Activated effector memory CD4-positive, alpha-beta T cell treated with anti-CD3 and anti-CD28 coated beads, Interleukin-2, amount 50 U/mL, for 16 hours (primary cell): ENCODE measurements around the gene RSRC1.
"Not testable (repeated sequence)": the region's sequence is repeated elsewhere in the genome, so short reads cannot be mapped to it uniquely, and the experiment has no call there.

ENCODE experiments used
- DNase-seq: peaks from one replicate; pipeline ENCODE4 v3.0.0-alpha.2; 2020

The RSRC1 gene

DNA sequence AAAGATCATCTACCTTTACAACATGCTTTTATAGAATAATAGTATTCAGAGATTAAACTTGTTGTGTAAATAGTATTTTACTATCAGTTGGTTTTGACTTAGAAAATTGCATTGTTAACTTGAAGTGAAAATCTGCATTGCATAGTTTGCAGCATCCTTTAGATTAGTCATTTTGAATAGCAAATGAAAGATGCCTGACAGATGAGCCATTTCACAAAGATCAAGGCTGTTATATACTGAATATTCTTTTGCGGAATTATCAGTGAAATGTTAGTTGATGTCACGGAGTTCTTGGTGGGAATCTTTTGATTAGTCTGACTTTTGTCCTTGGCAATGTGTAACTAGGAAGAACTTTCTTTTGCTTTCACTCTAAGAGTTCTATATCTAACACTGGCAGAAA lies 24.5 kb downstream of the RSRC1 start:
- no peak for DNase-seq

DNA sequence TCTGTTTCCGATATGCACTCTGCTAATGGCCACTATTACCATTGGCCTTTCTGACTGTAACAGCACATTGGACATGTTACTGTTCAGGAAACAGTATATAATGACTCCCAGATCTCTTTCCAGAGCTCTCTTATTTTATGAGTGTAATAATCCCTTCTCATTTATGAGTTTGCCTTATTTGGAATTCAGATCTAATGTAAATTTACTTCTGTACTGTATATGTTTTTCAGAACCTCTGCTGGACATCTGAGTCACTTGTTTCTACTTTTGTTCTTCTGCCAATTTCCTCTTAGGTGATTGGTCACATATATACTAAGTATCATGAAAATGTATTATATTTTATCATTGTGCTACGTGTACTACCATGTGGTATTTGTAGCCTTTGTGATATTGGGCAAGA lies 30.5 kb downstream of the RSRC1 start:
- DNase-seq = no peak

DNA sequence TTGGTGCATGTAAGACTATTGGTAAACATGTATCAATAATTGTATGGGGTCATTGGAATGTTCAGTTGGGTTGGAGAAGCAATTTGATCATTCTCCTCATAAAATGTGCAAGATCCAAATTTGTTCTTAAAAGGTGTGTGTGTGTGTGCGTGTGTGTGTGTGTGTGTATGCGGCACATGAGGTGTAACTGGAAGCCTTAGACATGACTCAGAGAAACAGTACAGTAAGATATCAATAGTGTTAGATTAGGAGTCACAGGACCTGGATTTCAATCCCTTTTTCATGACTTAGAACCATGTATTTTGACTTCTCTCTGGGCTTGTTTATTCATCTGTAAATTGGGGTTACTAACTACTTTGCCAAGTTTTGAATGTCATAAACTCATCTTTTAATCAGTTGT lies 38.3 kb downstream of the RSRC1 start:
- no peak for DNase-seq

DNA sequence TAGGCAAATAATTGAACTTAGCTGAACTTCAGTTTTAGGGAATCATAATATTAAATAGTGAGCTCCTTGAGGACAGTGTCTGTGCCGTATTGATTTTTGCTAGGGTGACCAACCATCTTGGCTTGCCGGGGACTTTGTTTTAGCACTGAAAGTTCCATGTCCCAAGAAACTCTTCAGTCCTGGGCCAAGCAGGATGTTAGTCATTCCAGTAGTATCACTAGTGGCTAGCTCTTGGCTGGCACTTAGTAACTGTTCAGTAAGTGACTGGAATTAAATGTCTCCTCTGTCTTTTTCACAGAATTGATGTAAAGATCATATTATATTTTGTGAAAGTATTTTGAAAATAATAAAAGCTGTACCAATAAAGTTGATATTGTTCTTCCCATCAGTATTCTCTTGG lies 42.3 kb downstream of the RSRC1 start:
- no peak for DNase-seq

DNA sequence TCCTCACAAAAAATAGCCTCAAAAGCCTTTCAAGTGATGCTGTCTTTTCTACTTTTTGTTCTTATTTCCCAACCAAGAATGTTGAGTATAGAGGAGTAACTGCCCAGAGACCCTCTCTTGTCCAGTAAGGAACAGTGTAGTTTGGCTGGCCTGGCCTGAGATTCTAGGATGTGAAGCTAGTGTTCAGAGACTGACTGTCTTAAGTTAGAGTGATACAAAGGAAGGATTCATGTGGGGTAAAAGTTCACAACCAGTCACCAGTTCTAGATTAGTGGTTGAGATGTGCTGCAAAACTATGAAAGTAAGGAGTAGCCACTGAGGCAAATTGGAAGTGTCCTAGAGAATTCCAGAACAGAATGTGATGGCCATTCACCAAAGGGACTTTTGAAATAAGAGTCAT lies 49.1 kb downstream of the RSRC1 start:
- no peak for DNase-seq

DNA sequence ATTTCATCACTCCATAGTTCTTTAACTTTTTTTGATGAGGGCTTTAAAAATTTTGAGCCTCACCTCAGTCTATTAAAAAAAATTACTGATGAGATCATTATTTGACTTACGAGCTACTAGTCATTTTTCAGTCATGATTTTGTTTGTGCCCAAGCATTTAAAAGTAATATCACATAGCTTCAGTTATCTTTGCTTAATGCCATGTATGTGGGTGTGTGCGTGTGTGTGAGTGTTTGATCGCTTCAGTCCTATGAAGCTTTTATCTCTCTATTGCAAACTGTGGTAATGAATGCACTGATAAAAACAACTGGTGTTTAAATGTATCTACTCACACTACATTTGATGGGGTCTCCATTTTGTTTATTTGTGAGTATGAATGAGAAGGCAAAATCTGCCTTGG lies 49.8 kb downstream of the RSRC1 start:
- no peak for DNase-seq

DNA sequence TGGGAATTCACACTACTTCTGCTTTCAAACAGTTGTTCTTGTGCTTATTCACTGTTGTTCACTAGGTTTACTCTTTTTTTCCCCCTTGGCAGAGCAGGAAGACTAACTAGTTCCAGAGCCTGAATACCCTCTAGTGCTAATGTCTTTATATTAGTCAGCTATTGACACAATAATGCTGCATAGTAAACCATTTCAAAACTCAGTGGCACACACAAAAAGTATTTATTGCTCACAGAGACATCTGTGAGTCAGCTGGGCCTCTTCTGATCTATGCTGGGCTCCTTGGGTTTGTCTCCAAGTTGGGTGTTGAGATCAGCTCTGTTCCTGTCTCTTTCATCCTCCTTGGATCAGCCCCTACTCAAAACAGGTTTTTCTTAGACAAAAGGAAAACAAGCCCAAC lies 51.1 kb downstream of the RSRC1 start:
- no peak for DNase-seq

DNA sequence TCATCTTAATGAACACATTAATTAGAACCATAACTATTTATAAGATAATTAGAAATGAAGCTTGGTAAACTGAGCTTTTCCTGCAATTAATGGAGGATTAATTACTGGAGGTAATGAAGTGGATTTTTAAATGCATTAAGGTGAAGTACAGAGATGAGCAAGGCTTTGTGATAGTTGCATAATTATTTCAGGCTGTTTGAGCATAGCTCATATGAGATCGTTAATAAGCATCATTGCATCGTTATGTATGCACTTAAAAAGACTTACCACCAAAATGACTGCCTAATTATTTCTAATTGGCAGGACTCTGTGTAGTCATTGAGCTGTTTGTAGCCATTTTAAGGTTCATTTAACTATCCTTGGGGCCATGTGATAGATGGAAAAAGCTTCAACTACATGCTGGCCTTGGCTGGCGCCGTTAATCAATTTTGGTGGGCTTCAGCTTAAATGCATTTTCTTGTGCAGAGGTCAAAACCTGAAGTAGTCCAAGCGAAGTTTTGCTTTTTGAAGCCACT lies 55.3 kb downstream of the RSRC1 start:
- DNase-seq = no peak

DNA sequence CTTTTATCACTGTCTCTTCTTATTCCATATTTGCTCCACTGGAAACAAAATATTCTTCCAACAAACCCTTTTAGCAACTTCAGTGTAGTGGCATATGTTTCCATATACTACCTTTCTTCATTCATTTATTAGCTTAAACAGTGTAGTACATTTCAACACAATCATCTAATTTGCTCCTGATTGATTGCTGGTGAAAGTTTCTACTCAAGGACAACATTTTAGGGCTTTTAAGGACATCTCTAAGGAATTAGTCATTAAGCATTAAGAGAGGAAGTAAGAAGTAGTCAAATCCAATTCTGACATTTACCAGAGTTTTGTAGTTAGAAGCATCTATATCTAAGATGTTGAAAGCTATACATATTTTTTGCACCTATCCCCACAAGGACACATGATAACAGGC lies 55.8 kb downstream of the RSRC1 start:
- DNase-seq = no peak

DNA sequence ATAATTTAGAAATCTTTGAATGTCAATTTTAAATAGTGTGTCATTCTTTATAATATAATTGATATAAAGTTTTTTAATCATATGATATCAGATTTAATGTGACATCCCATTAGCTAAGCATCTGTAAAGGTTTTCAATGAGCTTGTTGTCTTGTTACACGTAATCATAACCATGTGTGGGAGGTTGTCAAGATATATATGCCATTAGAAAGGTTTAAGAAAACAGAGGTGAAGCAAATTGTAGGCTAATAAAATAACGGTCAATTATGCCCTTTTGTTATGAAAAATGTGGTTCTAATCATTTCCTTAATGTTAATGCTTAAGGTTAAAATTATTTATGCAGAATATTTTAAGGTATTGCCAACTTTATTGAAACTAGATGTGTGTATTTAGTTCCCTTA lies 56.3 kb downstream of the RSRC1 start:
- no peak for DNase-seq

DNA sequence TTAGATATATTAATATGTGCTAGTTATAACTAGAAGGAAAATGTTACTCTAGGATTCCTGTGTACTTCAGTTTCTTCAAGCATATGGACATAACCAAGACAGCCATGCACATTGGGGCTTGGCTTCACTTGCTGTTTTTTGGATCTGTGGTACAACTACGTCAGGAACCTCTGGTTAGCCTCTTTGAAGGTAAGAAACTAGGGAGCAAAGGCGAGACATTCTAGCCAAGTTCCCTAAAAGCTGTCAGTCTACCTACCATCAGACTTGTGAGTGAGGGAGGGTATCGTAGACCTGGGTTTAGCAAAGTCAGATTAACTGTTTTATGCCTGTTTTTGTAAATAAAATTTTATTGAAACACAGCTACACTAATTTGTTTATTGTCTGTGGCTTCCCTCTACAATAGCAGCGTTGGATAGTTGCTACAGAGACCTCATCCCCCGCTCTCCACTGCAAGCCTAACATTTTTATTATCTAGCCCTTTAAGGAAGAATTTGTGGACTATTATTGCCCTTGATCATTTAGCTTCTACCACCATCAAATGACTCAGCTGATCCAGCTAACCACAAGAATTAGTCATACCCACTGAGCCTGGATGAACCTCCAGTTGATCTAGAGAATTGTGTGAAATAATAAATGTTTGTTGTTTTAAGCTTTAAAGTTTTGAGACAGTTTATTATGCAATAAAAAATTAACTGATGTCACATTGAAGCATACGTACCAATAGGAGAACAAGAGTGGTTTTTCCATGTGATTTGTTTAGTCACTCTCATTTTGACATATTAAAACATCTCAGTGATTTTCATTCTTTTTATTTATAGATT lies 58.1 kb downstream of the RSRC1 start:
- no peak for DNase-seq

DNA sequence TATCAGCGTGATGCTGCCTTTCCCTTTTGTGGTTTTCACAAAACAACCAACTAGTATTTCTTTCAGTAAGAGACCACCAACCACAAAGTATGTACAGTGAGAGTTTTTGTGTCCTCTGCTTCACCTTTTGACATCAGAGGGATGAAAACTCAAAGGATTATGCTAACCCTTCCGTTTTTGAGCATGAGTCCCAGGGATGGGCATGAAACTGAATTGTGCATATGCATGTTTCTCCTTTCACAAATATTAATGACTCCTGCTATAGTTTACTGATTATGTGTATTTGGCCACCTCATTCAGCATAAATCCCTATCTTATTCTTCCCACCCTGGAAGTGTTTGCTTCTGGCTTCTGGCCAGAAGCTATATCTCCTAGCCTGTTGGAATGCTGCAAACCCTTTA lies 59.2 kb downstream of the RSRC1 start:
- DNase-seq = no peak

DNA sequence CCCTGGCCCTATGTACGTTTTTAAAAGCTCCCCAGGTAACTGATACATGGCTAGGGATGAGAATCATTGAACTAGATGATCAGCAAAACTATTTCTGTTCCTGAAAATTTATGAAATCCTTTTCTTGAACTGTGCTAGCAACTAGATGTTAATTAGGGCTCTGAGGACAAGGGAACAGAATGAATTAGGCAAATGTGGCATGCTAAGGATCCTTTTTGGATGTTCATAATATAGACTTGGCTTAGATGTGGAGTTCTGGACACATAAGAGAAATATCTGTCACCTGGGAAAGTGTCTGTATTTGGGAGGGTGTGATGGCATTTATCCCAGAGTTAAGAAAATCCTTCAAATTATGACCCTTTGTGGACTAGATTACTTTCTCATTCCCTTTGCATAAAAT lies 71.2 kb downstream of the RSRC1 start:
- no peak for DNase-seq

DNA sequence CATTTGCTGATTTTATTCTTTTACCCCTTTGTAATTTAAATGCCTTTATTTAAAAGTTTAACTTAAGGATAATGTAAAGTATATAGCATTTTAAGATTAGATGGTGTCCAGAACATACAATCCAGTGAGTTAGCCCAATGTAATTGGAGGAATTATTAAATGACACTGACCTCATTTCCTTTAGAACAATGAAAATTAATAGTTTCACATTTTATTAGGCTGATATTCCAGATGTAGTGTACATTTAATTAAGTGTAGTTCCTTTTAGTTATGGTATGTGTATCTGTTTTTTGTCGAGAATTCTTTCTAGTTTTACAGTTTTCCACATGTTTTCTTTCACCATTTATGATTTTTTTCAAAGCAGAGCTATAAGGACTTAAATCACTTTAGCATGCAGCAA lies 75.8 kb downstream of the RSRC1 start:
- DNase-seq = no peak

DNA sequence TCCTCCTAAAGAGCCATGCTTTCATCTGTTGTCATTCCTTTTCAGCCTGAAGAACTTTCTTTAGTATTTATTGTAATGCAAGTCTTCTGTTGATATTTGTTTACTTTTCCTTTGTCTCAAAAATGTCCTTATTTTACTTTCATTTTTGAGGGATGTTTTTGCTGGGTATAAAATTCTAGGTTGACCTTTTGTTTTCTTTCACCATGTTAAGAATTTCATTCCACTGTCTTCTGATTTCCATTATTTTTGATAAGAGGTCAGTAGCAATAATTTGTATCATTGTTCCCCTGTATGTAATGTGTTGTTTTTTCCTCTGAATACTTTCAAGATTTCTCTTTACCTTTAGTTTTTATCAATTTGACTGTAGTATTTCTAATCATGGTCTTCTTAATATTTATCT lies 91.1 kb downstream of the RSRC1 start:
- no peak for DNase-seq

DNA sequence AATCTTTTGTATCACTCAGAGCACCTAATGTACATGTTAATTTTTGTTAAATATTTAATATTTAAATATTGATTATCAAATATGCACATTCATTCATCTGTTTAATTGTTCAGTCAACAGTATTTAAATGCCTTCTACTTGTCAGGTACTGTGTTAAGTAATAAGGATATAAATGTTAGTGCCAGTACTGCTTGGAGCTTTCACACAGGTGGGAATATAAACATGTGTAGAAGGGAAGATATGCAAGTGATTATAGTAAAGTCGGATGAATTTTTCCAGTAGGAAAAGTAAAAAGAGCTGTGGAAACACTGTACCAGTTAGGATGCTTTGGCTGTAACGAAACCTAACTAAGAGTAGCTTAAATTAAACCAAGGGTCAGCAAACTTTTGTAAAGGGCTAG lies 95.4 kb downstream of the RSRC1 start:
- no peak for DNase-seq

DNA sequence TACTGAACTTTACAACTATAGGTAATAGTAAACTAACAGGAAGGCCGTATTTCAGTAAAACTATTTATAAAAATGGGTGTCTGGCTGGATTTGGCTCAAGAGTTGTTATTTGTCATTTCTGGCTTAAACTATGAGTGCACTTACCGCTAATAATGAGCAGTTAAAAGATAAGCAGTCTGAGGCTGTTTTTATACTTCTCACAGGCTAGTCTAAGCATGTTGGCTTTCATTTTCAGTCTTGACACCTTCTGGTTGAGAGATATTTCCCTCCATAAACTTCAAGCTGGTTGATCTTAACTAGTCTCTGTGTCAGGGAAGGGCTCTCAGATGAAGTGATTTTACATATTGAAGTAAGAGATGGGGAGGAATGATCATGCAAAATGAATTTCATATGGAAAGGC lies 96.1 kb downstream of the RSRC1 start:
- DNase-seq = no peak

DNA sequence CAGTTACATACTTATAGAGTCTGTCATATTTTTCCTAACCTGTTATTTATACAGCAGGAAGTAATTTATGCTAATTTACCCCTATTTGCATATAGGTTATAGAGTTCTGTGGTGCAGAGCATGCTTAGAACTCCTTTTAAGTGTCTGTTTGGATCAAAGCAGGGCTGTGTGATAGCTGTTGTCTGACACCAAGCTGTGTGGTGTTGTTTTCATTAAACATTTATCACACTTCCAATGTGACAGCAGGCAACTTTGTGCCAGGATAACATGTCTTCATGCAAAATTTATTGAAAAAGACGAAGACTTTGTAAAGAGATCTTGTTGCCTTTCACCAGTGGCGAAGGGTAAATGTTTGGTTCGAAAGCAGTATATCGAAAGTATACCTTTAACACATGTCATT lies 100.2 kb downstream of the RSRC1 start:
- no peak for DNase-seq

DNA sequence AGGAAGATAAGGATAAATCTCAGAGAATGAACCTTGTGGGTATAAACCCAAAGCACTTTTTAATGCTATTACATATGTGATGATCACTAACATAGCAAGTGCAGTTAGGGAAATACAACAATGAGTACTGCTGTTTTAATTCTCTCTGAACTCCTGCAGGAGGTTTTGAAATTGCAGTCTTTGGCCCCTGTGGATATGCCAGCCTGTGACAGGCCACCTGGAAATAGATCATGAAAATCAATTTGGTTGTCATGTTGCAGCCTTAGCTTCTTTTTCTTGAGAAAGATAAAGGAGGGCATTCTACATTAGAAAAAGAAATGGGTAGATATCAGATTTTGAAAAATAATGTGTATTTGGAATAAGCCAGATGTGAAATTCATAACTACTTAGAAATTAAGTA lies 103.6 kb downstream of the RSRC1 start:
- no peak for DNase-seq

DNA sequence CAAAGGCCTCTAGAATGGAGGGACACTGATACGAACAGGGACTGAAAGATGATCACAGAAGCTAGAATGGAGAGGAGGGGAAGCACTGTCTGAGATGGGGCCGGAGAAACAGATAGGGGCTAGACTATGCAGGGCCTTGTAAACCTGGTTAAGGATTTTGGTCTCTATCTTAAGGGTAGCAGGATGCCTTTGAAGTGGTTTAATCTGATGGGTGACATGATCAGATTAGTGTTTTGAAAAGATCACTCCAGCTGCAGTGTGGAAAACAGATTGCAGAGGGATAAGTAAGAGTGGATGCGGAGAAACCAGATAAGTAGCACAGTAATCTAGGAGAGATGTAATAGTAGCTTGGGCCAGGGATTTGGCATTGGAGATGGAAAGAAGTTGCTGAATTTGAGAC lies 108.1 kb downstream of the RSRC1 start:
- no peak for DNase-seq

DNA sequence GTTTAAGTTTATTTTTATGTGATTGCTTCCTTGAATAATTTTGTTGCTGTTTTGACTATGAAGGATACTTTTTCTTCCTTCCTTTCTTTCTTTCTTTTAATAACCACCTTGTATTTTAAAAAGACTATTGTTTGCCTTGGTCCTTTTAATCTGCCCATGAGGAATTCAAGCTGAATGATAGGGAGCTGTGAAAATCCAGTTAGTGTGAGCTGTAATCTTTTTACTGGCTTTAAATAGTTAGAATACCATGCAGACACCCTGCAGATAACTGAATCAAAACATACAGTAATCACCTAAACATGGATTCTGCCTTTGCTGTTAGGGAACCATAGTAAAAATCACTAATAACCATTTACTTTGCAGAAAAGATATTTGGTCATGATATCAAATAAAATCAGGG lies 110.7 kb downstream of the RSRC1 start:
- no peak for DNase-seq

DNA sequence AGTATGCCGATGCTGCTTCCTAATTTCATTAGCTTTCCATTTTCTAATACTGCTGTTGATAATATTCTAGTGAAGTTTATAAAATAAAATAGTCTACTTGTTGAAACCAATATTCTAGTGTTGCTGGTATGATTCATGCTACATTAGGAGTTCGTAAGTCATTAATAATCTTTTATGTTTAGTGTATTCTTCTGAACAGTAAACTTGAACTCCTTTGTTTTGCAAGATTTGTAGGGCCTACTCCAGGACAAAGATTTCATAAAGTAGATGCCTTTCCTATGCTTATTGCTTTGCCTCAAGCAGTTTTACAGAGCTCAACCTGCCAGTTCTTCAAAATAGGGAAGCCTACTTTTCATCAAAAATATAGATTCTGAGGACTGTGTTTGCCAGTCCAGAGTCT lies 111.5 kb downstream of the RSRC1 start:
- DNase-seq = no peak

DNA sequence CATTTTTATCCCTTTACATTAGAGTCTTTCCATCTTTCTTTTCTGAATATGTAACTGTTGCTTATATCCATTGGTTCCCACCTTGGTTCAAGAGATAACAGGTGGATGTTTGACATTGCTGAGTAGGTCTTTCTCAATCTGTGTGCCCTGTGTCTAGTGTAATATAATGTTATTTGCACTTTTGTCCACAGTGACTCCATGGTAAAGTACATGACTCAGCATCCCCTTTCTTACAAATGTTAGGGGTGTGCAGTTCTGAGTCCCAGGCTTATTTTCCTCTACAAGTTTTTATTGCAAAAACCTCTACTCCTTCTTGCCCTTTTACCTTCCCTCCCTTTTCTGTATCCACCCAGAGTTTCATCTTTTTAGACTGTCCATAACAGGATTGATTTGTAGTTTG lies 116.5 kb downstream of the RSRC1 start:
- DNase-seq = no peak

DNA sequence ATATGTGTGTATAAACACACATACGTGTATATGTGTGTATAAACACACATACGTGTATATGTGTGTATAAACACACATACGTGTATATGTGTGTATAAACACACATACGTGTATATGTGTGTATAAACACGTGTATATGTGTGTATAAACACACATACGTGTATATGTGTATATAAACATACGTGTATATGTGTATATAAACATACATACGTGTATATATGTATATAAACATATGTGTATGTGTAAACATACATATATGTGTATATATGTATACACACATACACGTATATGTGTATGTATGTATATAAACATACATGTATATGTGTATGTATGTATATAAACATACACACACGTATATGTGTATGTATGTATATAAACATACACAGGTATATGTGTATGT lies 119.1 kb downstream of the RSRC1 start:
- not testable (repeated sequence) for DNase-seq

DNA sequence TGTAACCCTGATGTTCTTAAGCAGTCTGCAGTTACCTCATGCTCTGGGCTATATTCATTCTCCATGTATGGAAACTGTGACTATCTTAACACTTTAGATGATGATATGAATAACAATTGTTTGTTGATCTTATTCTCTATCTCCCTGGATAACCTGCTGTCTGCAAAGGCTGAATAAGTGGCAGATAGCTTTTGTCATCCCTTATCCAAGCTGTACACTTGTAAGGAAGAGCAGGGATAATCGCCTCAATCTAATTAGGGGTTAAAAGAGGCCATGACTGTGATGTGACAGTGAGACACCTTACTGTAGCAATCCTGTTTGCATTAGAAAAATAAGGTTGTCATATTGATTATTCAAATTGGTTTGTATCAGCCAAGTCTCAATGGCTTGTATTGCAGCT lies 123.9 kb downstream of the RSRC1 start:
- DNase-seq = no peak
